BE2C (cell line): Measurements from ENCODE around the gene SSB.
"Not testable (repeated sequence)": the region's sequence is repeated elsewhere in the genome, so short reads cannot be mapped to it uniquely, and the experiment has no call there.

Experiments
- DNase-seq: peaks from one replicate; pipeline ENCODE4 v3.0.0-alpha.2; 2020
- H3K27me3 ChIP-seq: fragments of 250-450 bp; sonication (Bioruptor Pico); 2 replicates; pipeline ENCODE4 v1.5.1; 2020; ENCODE audit warnings: mild to moderate bottlenecking
- H3K36me3 ChIP-seq: fragments of 250-450 bp; sonication (Bioruptor Pico); 2 replicates; pipeline ENCODE4 v1.5.1; 2020; ENCODE audit warnings: mild to moderate bottlenecking
- H3K4me1 ChIP-seq: fragments of 250-450 bp; sonication (Bioruptor Pico); 2 replicates; pipeline ENCODE4 v1.5.1; 2020
- H3K4me3 ChIP-seq: 2 replicates; pipeline ENCODE4 v1.5.1; 2011; ENCODE audit warnings: low read depth, low read length
- H3K9me3 ChIP-seq: fragments of 250-450 bp; sonication (Bioruptor Pico); 2 replicates; pipeline ENCODE4 v1.5.1; 2020
- TF ChIP-seq, protein P1 (sequence below): IDR thresholded peaks from 2 replicates; pipeline ENCODE4 v1.5.1; 2012; ENCODE audit warnings: mild to moderate bottlenecking, low read depth, low read length

Gene SSB

GRCh38 chr2:169815849-169816248 lies 17.2 kb downstream of the SSB start:
- H3K9me3 ChIP-seq: no peaks in the 10 kb centered on the region
- H3K4me1 ChIP-seq: no peaks in the 10 kb centered on the region
- H3K36me3 ChIP-seq: peaks cover 23% of the 10 kb centered on the region
- H3K4me3 ChIP-seq: no peak overlapping the region
- DNase-seq: no peak
- H3K27me3 ChIP-seq: no peaks in the 10 kb centered on the region
- TF ChIP-seq, protein P1, sequence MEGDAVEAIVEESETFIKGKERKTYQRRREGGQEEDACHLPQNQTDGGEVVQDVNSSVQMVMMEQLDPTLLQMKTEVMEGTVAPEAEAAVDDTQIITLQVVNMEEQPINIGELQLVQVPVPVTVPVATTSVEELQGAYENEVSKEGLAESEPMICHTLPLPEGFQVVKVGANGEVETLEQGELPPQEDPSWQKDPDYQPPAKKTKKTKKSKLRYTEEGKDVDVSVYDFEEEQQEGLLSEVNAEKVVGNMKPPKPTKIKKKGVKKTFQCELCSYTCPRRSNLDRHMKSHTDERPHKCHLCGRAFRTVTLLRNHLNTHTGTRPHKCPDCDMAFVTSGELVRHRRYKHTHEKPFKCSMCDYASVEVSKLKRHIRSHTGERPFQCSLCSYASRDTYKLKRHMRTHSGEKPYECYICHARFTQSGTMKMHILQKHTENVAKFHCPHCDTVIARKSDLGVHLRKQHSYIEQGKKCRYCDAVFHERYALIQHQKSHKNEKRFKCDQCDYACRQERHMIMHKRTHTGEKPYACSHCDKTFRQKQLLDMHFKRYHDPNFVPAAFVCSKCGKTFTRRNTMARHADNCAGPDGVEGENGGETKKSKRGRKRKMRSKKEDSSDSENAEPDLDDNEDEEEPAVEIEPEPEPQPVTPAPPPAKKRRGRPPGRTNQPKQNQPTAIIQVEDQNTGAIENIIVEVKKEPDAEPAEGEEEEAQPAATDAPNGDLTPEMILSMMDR: no peak

GRCh38 chr2:169816961-169817360 lies 18.3 kb downstream of the SSB start:
- H3K36me3 ChIP-seq: peaks cover 19% of the 10 kb centered on the region
- not testable (repeated sequence) for H3K27me3 ChIP-seq, DNase-seq, H3K9me3 ChIP-seq, H3K4me3 ChIP-seq, H3K4me1 ChIP-seq

- H3K9me3 ChIP-seq, H3K4me1 ChIP-seq, H3K4me3 ChIP-seq, H3K27me3 ChIP-seq, DNase-seq: not testable (repeated sequence)
- peaks cover 16% of the 10 kb centered on the region for H3K36me3 ChIP-seq
Measured at GRCh38 chr2:169817369-169817768, 18.7 kb downstream of the SSB start.

DNA sequence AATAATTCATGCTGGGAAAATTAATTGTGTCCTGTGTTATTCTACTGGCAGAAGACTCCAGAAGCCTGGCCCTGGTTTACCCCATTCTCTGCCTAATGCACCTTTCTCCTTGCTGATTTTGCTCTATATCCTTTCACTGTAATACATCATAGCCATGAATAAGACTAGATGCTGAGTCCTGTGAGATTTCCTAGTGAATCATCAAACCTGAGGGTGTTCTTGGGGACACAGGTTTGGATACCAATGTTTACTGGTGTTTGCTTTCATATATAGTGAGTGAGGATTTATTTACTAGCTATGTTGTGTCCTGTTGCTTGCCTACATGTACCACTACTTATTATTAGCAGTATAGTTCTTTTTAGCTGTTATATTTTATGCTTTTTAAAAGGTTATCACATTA lies 19.6 kb downstream of the SSB start:
- no peak for DNase-seq
- H3K27me3 ChIP-seq: no peaks in the 10 kb centered on the region
- H3K36me3 ChIP-seq: peaks cover 13% of the 10 kb centered on the region
- no peaks in the 10 kb centered on the region for H3K9me3 ChIP-seq
- no peak overlapping the region for H3K4me3 ChIP-seq
- H3K4me1 ChIP-seq: no peaks in the 10 kb centered on the region
- TF ChIP-seq, protein P1: no peak

GRCh38 chr2:169819106-169819505 lies 20.4 kb downstream of the SSB start:
- Histone ChIP-seq H3K4me1 (no peaks in the 10 kb centered on the region), H3K9me3 (no peaks in the 10 kb centered on the region), H3K4me3 (no peak overlapping the region), H3K36me3 (peaks cover 13% of the 10 kb centered on the region), H3K27me3 (no peaks in the 10 kb centered on the region)
- DNase-seq: no peak
- TF ChIP-seq, protein P1: no peak

- DNase-seq, H3K36me3 ChIP-seq, H3K4me1 ChIP-seq, H3K9me3 ChIP-seq, H3K27me3 ChIP-seq, H3K4me3 ChIP-seq: not testable (repeated sequence)
Measured at GRCh38 chr2:169820101-169820500, 21.4 kb downstream of the SSB start.

DNA sequence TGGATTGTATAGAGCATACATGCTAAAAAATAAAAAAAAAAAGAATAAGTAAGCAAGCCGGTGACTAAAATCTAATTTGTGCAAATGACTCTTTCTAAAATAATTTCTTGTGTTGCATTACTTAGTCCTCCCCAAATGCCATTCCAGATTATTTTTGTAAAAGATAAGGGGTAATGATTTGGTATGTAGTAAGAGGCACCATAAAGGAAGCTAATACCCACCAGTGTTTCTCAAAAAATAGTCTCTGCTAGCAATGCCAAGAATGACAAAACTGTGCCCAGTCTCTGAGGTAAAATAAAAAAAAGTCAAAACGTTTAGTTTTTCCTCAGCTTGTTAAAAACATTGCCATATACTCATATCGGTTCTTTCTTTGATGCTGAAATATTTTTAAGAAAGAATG lies 23.4 kb downstream of the SSB start:
- DNase-seq: no peak
- no peak overlapping the region for H3K4me3 ChIP-seq
- no peaks in the 10 kb centered on the region for H3K4me1 ChIP-seq
- peaks cover 9% of the 10 kb centered on the region for H3K36me3 ChIP-seq
- H3K9me3 ChIP-seq: no peaks in the 10 kb centered on the region
- H3K27me3 ChIP-seq: no peaks in the 10 kb centered on the region
- TF ChIP-seq, protein P1: no peak

DNA sequence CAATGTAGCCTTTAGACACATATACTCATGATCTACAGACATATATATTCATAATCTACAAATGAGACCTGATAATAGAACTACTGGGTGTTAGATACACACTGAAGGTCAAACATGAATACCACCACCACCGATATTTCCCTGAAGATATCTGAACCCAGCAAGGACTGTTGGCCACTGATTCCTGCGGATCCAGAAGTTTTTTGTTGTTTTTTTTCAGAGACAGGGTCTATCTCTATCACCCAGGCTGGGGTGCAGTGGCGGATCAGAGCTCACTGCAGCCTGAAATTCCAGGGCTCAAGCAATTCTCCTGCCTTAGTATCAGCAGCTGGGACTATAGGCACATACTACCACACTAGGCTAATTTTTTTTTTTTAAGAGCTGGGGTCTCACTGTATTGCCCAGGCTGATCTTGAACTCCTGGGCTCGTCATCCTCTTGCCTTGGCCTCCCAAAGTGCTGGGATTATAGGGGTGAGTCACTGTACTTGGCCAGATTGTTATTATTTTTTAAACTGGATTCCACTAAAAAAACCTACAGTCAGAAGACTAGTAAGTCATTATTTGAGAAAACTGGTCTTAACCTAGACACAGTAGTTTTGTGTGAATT lies 24.2 kb downstream of the SSB start:
- no peak overlapping the region for H3K4me3 ChIP-seq
- no peak for DNase-seq
- no peaks in the 10 kb centered on the region for H3K4me1 ChIP-seq

More for the DNA sequence above, 24.2 kb downstream of the SSB start:
- TF ChIP-seq, protein P1: no peak
- Histone ChIP-seq H3K36me3 (0 out of 2 replicates have a peak, but pooled peaks cover 6% of the 10 kb centered on the region), H3K27me3 (no peaks in the 10 kb centered on the region), H3K9me3 (no peaks in the 10 kb centered on the region)
